ENCODE data around the gene CLASRP.
A peak's percentile ranks its signal among the peaks of the same experiment; 100 is the strongest.

Gene CLASRP

DNA sequence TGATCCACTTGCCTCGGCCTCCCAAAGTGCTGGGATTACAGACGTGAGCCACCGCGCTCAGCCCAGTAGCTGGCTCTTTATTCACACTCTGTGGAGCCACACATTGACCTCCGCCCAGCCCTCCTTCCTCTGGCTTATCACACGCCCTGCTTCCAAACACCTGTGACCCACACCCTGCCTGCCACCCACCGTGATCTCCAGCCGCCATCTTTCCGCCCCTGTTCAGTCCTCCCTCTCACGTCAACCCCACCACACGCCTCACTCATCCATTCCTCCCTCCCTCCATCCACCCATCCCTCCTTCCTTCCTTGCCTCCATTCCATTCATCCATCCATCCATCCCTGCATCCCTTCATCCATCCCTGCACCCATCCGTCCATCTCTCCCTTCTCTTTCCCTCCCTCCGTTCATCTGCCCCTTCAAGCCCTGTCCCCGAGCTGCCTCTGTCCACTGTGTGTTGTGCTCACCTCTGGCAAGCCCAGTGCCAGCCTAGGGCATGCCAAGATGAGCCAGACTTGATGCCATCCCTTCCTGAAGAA, 19.8 kb downstream of the CLASRP start:
- DNase-seq, result no peak

GRCh38 chr19:45059258-45059965, 20.6 kb downstream of the CLASRP start:
- DNase-seq, result peak in 50 of 51 donors; percentile 7 to 91 (median 56)

GRCh38 chr19:45061965-45062364, 23.1 kb downstream of the CLASRP start:
- DNase-seq, result no peak

DNA sequence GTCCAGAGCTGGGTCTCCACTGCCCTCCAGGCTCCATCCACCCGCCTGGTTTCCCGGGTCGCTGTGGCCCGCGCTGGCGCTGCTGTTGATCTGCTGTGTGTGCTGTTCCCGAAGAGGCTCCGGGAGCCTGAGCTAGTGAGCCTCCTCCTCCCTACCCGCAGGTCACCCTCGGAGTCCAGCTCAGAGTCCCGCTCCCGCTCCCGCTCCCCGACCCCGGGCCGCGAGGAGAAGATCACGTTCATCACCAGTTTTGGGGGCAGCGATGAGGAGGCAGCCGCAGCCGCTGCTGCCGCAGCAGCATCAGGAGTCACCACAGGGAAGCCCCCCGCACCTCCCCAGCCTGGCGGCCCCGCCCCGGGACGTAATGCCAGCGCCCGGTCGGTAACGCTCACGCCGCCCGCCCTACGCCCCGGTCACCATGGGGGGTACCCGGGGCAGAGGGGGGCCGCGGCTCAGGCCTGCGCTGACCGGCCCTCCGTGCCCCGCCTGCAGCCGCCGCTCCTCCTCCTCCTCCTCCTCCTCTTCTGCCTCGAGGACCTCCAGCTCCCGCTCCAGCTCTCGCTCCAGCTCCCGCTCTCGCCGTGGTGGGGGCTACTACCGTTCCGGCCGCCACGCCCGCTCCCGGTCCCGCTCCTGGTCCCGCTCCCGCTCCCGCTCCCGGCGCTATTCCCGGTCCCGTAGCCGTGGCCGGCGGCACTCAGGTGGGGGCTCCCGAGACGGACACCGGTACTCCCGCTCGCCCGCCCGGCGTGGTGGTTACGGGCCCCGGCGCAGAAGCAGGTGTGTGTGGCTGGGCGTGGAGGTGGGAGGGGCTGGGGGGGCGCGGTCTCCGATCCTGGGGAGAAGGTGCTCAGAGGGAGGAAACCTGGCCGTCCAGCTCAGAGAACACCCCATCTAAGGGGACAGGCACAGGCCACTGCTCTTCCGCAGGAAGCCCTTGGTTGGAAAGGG, 25.3 kb downstream of the CLASRP start:
- DNase-seq, result no peak

DNA sequence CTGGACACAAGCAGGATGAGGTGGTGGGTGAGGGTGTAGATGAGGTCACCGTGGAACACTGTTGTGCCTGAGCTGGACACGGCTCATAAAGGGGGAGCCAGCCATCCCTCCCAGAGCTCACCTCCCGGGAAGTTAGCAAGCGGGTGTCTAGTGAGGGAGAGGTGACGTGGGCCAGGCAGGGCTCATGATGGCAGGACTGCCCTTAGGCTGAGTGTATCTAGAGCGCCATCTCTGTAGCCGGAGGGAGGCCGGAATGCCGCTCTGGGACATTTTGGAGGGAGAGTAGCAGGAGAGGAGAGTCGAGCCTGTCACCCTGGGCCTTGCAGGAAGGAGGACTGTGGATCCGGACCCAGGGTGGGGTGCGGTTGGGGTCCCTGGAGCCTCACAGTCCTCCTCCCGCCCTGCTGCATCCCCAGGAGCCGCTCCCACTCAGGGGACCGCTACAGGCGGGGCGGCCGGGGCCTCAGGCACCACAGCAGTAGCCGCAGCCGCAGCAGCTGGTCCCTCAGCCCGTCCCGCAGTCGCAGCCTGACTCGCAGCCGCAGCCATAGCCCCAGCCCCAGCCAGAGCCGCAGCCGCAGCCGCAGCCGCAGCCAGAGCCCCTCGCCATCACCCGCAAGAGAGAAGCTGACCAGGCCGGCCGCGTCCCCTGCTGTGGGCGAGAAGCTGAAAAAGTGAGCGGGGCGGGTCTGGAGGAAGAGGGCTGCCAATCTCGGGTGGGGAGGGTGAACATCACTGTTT, 28.2 kb downstream of the CLASRP start:
- DNase-seq, result no peak

DNA sequence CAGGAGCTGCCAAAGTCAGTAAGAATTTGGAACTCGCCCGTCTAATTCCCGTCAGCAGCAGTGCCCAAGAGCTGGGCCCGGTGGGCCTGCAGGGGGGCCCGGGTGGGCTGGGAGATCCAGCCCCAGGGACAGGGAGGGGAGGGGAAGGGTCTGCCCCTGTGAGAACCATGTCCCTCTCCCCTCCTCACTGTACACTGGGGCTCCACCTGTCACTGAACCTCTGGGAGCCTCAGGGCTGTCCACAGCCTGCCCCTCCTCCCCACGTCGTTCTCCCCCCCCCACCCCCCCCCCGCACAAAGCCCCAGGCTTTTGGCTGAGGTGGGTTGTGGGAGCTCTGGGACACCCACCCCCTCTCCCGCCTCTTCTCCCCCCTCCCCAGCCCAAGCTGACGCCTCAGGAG, 29.2 kb downstream of the CLASRP start:
- no peak for DNase-seq

- no peak for DNase-seq
These were observed 30.2 kb downstream of the CLASRP start for GRCh38 chr19:45069056-45069455.

DNA sequence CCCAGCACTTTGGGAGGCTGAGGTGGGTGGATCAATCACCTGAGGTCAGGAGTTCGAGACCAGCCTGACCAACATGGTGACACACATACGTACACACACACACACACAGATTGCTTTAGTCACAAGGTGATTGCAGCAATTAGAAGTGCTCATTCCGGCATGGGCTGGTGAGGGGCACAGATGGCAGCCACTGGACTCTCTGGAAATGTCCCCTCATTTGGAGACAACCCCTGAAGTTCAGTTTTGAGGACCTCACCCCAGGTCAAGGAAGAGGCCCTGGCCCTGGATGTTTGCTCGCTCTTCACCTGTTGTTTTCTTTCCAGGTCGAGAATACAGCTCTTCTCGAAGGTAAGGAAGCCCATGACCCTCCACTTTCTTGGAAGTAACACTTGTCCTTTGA, 31.4 kb downstream of the CLASRP start:
- no peak for DNase-seq

- no peak for DNase-seq
These were observed 32.2 kb downstream of the CLASRP start for GRCh38 chr19:45070861-45071544.

DNA sequence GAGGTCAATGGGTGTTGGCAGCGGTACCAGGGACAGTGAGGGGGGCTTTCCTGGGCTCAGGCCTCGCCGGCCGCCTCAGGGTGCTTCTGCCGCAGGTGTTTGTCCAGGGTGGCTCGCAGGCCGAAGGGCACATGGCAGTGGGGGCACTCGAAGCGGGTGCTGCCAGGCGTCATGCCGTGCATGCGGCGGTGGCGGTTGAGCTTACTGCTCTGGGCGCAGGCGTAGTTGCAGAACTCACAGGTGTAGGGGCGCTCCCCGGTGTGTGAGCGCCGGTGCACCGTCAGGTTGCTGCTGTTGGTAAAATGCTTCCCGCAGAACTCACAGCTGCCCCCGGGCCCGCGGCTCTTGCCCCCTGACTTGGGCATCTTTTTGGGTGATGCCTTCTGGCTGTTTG, 32.7 kb downstream of the CLASRP start:
- DNase-seq, result no peak

GRCh38 chr19:45071969-45072790, 33.3 kb downstream of the CLASRP start:
- DNase-seq, result no peak

DNA sequence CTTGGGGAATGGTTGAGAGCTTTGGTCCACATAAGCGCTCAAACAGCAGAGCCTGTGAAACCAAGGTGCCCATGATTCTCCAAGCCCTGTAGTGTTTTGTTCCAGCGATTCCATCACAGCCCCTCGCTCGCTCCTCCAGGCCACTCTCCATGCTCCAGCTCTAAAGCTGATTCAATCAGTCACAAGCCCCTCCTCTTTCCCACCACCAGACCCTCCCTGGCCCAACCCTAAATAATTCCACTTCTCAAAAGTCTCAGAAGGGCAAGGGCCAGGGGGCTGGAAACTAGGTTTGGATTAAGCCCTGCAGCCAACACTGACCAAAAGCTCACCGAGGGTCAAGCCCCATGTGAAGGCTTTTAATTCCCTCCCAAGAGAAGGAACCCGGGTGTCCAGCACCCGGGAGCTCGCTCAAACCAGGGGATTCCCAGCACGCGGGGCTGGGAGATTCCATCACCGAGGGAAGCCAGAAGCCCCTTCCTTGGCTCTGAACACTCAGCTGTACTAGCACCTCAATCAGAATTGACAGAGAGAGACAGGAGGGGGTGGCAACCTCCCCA, 36.0 kb downstream of the CLASRP start:
- no peak for DNase-seq

- DNase-seq, result peak in 31 of 51 donors; percentile 5 to 61 (median 28)
These were observed 36.6 kb downstream of the CLASRP start for GRCh38 chr19:45075301-45076028.

DNA sequence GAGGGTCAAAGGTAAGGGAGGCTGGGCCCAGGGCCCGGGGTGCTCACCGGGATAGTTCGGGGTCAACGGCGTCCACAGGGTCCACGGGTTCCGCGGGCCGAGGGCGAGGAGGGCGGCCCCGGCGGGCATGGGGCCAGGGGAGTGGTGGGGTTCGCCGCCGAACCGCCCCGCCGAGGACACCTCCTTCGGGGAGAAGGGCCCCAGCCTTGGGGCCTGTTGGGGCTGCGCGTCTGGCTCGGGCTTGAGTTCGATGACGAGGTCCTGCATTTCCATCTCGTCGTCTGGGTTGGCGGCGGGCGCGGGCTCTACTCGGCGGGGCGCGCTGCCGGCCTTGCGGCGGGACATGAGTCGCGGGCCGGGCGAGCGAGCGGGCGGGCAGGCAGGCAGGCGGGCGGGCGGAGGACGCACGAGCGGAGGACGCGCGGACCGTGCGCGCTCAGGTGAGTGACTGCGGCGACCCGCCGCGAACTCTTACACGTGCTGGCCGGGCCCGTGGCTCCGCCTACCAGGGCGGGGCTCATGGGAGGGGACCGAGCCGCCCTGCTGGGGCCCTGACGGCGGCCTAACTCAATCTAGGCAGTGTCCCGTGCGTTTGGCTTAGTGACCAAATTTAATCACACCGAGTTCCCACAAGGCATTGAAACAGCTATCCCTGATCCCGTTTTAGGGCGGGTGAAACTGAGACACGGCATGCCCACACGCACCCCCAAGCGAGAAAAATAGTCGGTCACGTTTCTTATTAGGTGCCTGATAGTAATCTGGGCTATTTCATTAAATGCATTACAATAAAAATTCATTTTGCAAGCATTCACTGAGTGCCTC, 37.4 kb downstream of the CLASRP start, which contains the start of gene ZNF296:
Gene ZNF296 (minus strand): TSS at position 450 of the 822 bp plus-strand sequence. CDS start 105 bp downstream, at position 345.
- peak in 20 of 51 donors; percentile 4 to 46 (median 18) for DNase-seq

GRCh38 chr19:45076851-45077730, 38.2 kb downstream of the CLASRP start:
- DNase-seq, result no peak

DNA sequence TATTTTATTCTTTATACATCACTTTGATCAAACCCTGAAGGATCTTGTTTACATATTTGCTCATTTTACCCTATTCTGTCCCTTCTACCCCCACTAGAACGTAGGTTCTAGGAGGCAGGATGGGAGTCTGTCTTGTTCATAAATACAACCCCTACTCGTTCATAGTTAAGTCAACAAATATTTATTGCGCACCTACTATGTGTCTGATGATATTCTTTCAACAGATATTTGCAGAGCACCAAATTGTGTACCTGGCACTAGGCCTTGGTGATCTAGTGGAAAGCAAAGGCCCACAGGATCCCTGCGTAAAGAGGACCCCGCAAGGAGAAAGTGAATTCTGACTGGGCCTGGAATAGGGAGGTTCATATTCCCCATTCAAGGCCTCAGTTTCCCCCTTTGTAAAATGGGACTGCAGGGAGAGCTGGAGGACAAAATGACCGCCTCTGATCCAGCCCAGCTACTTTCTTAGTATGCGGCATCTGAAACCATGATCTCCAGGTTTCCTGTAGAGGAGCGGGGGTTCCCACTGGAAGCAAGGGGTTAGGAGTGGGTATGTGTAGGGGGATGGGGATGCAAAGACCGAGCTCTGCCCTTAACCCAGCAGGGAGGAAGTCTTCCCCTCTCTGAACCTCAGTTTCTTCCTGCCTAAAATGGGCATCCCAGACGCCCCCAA, 39.7 kb downstream of the CLASRP start:
- DNase-seq, result no peak
